GM12878 (cell line): ENCODE measurements around the gene C19orf67. TPM values are rescaled to one million over a fixed set of nuclear protein-coding genes. Genes with fewer than 3 reads are reported as not detected.
A peak's percentile ranks its signal among the peaks of the same experiment; 100 is the strongest.

Experiments used
- ATAC-seq: fragments of 200-7000 bp; cut with Tn5 transposase; 3 replicates; pipeline ENCODE4 v1.9.1; 2020; ENCODE audit warnings: mild to moderate bottlenecking, moderate library complexity
- BruUV-seq: library from RNA; stranded (reverse); fragments of 400-500 nt; replicated peaks from 2 replicates; lab custom pipeline; 2021; lab: Mats Ljungman, UMichigan
- CTCF ChIA-PET: fragments of 300-600 bp; sonication (Branson Sonifier 250); formaldehyde crosslinking; extraction: SDS; loops from one replicate; lab custom pipeline; 2021; ENCODE audit warnings: inconsistent platforms; lab: Yijun Ruan, JAX
- POLR2A ChIA-PET: fragments of 350-600 bp; formaldehyde crosslinking; extraction: SDS; loops from one replicate; lab custom pipeline; 2021; ENCODE audit warnings: inconsistent platforms; lab: Charles Lee
- RAD21 ChIA-PET: fragments of 300-600 bp; sonication (Branson Sonifier 250); formaldehyde crosslinking; loops from one replicate; lab custom pipeline; 2023; ENCODE audit warnings: antibody characterized with exemption; ENCODE audit not compliant: unreplicated experiment; lab: Charles Lee
- SMC1A ChIA-PET: fragments of 300-600 bp; sonication (Branson Sonifier 250); formaldehyde crosslinking; loops from one replicate; lab custom pipeline; 2023; ENCODE audit not compliant: unreplicated experiment, uncharacterized antibody; lab: Charles Lee
- DNase-seq: peaks from one replicate; pipeline ENCODE4 v3.0.0-alpha.2; 2011; ENCODE audit warnings: low read depth, low spot score
- FAIRE-seq: peaks from 3 replicates; lab custom pipeline; 2011; peaks lifted over from hg19 to GRCh38; lab: Jason Lieb, UNC
- H2AFZ ChIP-seq: 2 replicates; pipeline ENCODE4 v1.6.0; 2011; ENCODE audit warnings: low read depth, low read length, control low read depth; ENCODE audit not compliant: control insufficient read depth
- H3K27ac ChIP-seq: 2 replicates; pipeline ENCODE4 v1.5.1; 2011; ENCODE audit warnings: control low read depth; ENCODE audit not compliant: control insufficient read depth, insufficient read depth
- H3K27me3 ChIP-seq, 2 experiments: replicated peaks in 1 of 2; 2 replicates each; pipeline versions ENCODE4 v1.6.0 to v1.6.1; 2011; ENCODE audit warnings: low read length in 1 of 2; ENCODE audit not compliant: control insufficient read depth in 2 of 2, insufficient read depth in 2 of 2
- H3K36me3 ChIP-seq, 2 experiments: 2 replicates each; pipeline ENCODE4 v1.5.1; 2011; ENCODE audit warnings: low read length in 1 of 2; ENCODE audit not compliant: control insufficient read depth in 2 of 2, insufficient read depth in 2 of 2
- H3K4me1 ChIP-seq: 2 replicates; pipeline ENCODE4 v1.6.1; 2011; ENCODE audit warnings: mild to moderate bottlenecking, low read length, moderate library complexity, mixed read lengths; ENCODE audit not compliant: control insufficient read depth, insufficient read depth
- H3K4me2 ChIP-seq: 2 replicates; pipeline ENCODE4 v1.6.0; 2011; ENCODE audit warnings: control low read depth; ENCODE audit not compliant: control insufficient read depth, insufficient read depth
- H3K4me3 ChIP-seq: fragments of 200-600 bp; sonication (generic); 2 replicates; pipeline ENCODE4 v1.5.1; 2016
- H3K79me2 ChIP-seq: 2 replicates; pipeline ENCODE4 v1.6.0; 2011; ENCODE audit warnings: low read length; ENCODE audit not compliant: control insufficient read depth, insufficient read depth
- H3K9ac ChIP-seq: 2 replicates; pipeline ENCODE4 v1.8.0; 2011; ENCODE audit warnings: low read length, control low read depth, mixed read lengths; ENCODE audit not compliant: control insufficient read depth, insufficient read depth
- H3K9me3 ChIP-seq: replicated peaks from 3 replicates; pipeline ENCODE4 v1.5.1; 2011; ENCODE audit warnings: mild to moderate bottlenecking, low read length; ENCODE audit not compliant: control insufficient read depth, insufficient read depth
- H4K20me1 ChIP-seq: 2 replicates; pipeline ENCODE4 v1.6.0; 2011; ENCODE audit not compliant: control insufficient read depth, insufficient read depth
- BCLAF1 ChIP-seq: fragments of 450-650 bp; IDR thresholded peaks from 2 replicates; pipeline ENCODE4 v1.6.1; 2017; ENCODE audit warnings: antibody characterized with exemption, mild to moderate bottlenecking, moderate library complexity
- CEBPB ChIP-seq, 2 experiments: fragments of 150-350 bp in 1 of 2; IDR thresholded peaks; 2 replicates each; pipeline ENCODE4 v1.6.1; 2012 to 2014; ENCODE audit warnings: low read depth in 2 of 2, low read length in 2 of 2, borderline replicate concordance in 1 of 2, inconsistent platforms in 1 of 2
- CUX1 ChIP-seq: IDR thresholded peaks from 2 replicates; pipeline ENCODE4 v1.6.1; 2012; ENCODE audit warnings: improper control_type of control experiment, low read depth, low read length; ENCODE audit not compliant: insufficient replicate concordance
- IRF3 ChIP-seq: fragments of 450-650 bp; IDR thresholded peaks from 2 replicates; pipeline ENCODE4 v1.6.1; 2014; ENCODE audit warnings: mild to moderate bottlenecking
- IRF4 ChIP-seq: IDR thresholded peaks from 2 replicates; pipeline ENCODE4 v1.6.1; 2011; ENCODE audit warnings: low read depth, low read length
- JUNB ChIP-seq: IDR thresholded peaks from 2 replicates; pipeline ENCODE4 v1.6.1; 2016; ENCODE audit warnings: antibody characterized with exemption, mild to moderate bottlenecking
- KDM1A ChIP-seq: fragments of 200-600 bp; sonication (generic); IDR thresholded peaks from 2 replicates; pipeline ENCODE4 v1.6.1; 2016; ENCODE audit warnings: borderline replicate concordance
- MEF2A ChIP-seq: IDR thresholded peaks from 2 replicates; pipeline ENCODE4 v1.6.1; 2011; ENCODE audit warnings: low read depth, mild to moderate bottlenecking, low read length, moderate library complexity; ENCODE audit not compliant: insufficient read depth
- MXI1 ChIP-seq: fragments of 150-350 bp; IDR thresholded peaks from 2 replicates; pipeline ENCODE4 v1.6.1; 2011; ENCODE audit warnings: low read depth, mild to moderate bottlenecking, inconsistent platforms, low read length, improper control_type of control experiment
- NRF1 ChIP-seq: conservative IDR thresholded peaks from 2 replicates; pipeline ENCODE4 v1.6.1; 2011; ENCODE audit warnings: mild to moderate bottlenecking, low read depth, low read length, improper control_type of control experiment
- SP1 ChIP-seq: IDR thresholded peaks from one replicate; pipeline ENCODE4 v1.6.1; 2011; ENCODE audit warnings: low read depth, low read length
- TCF7 ChIP-seq: IDR thresholded peaks from 2 replicates; pipeline ENCODE4 v1.6.1; 2014; ENCODE audit warnings: antibody characterized with exemption, borderline replicate concordance
- WGBS: methylation state at CpG from one replicate; pipeline ENCODE4 v1.1.6; 2016; ENCODE audit warnings: low lambda C conversion rate; ENCODE audit not compliant: insufficient replicate concordance, insufficient coverage; ENCODE audit errors: missing lambda C conversion rate; 5-methylcytosine and 5-hydroxymethylcytosine counted together
- in situ Hi-C: fragments of 300-500 bp; cut with MboI; formaldehyde crosslinking; loops from 9 replicates; pipeline ENCODE4 v1.14.3; 2018; ENCODE audit warnings: mixed read lengths
- intact Hi-C: fragments of 100-400 bp; cut with micrococcal nuclease; formaldehyde crosslinking; loops from one replicate; pipeline ENCODE4 v1.14.2; 2022; ENCODE audit not compliant: unreplicated experiment
- polyA plus RNA-seq, 11 experiments: library from polyadenylated mRNA; depleted of rRNA in 4 of 11; unstranded in 6 of 11; stranded (reverse) in 5 of 11; fragments of >200 nt; fragmentation: Nextera tagmentation in 4 of 11; fragmentation: Illumina TruSeq in 1 of 11; extraction: Ambion mirVana in 4 of 11; extraction: Trizol in 1 of 11; gene quantifications; 1 replicate in 1 of 11; 2 replicates in 10 of 11; pipeline versions ENCODE4 v1.2.1 to v1.2.3, GENCODE V29; 2011 to 2016; ENCODE audit warnings: inconsistent platforms in 2 of 11, missing spikeins in 2 of 11, low read depth in 1 of 11
- total RNA-seq, 4 experiments: library from RNA; depleted of rRNA in 3 of 4; stranded (reverse); fragments of >200 nt in 3 of 4; fragmentation: Illumina TruSeq in 1 of 4; extraction: Trizol in 1 of 4; gene quantifications; 2 replicates each; pipeline versions ENCODE4 v1.2.1 to v1.2.3, GENCODE V29; 2013 to 2021

Gene C19orf67
- total and polyA plus RNA-seq, 10 of the 15 experiments (the other 5 are each of a cell fraction or from before 2014, with no cell fraction given) = 0.14 TPM; not detected in 9

- in situ Hi-C loops = no loop called here
- BruUV-seq = TSS peak; percentile 46
- intact Hi-C loops = no loop called here
- TF ChIP-seq CEBPB (IDR thresholded peaks at IDR 0.05; ENCODE audit: borderline replicate concordance in 1 of 2, low read depth in 2 of 2, low read length in 2 of 2) = no peak
- no peak for TF ChIP-seq JUNB
- no peak for TF ChIP-seq MEF2A
- TF ChIP-seq KDM1A = no peak
- no peak for TF ChIP-seq IRF3
- no peak for TF ChIP-seq NRF1
- no peak for TF ChIP-seq IRF4
- no peak for TF ChIP-seq TCF7
- no peak for TF ChIP-seq SP1
- no peak for TF ChIP-seq MXI1
- TF ChIP-seq BCLAF1 = no peak
- no peak for TF ChIP-seq CUX1
Measured at GRCh38 chr19:14094854-14095253, 9.3 kb upstream of the C19orf67 start.

More at GRCh38 chr19:14094854-14095253, 9.3 kb upstream of the C19orf67 start:
- ChIA-PET CTCF (interaction anchor here (0.5 to 1.9 kb wide), 3 partner anchors 14 to 267 kb away, joined by 4 to 5 read pairs (median 4); partner anchors contain the start of gene ASF1B), POLR2A (interaction anchor here (4.1 kb wide), 1 partner anchor 13 kb away, joined by 23 read pairs; no protein-coding TSS in a partner anchor), SMC1A (no interaction called here), RAD21 (no interaction called here)
- peaks cover 2% of the 10 kb centered on the region; the same call in 1 of the 3 replicates for H3K9me3 ChIP-seq
- no peak overlapping the region for H3K4me2 ChIP-seq
- no peak overlapping the region for H3K9ac ChIP-seq
- no peaks in the 10 kb centered on the region for H3K27me3 ChIP-seq
- ATAC-seq = no peak
- DNase-seq = no peak
- no peaks in the 10 kb centered on the region for H4K20me1 ChIP-seq
- peaks cover 0 to 10% of the 10 kb centered on the region in 2 experiments for H3K36me3 ChIP-seq
- no peaks in the 10 kb centered on the region; the same call in 1 of the 2 replicates for H3K79me2 ChIP-seq
- no peak overlapping the region for H3K4me3 ChIP-seq
- H3K4me1 ChIP-seq = no peaks in the 10 kb centered on the region
- FAIRE-seq = no peak
- WGBS = 86% methylated on average over 7 of the region's 7 CpGs
- no peak overlapping the region for H3K27ac ChIP-seq
- H2AFZ ChIP-seq = no peak overlapping the region
